Trophoblast cell (in vitro differentiated cells and primary cell): ENCODE results near the gene SET.

ENCODE experiments used
- DNase-seq, 2 donors: peaks; one replicate each; pipeline ENCODE4 v3.0.0-alpha.2; 2016
- H2AFZ ChIP-seq: 2 replicates; pipeline ENCODE4 v1.6.1; 2013; ENCODE audit warnings: low read length, moderate library complexity, mild to moderate bottlenecking; ENCODE audit not compliant: insufficient read depth, poor library complexity
- H2AK5ac ChIP-seq: 2 replicates; pipeline ENCODE4 v1.6.1; 2013; ENCODE audit warnings: mild to moderate bottlenecking, low read length
- H2BK120ac ChIP-seq: 2 replicates; pipeline ENCODE4 v1.6.1; 2013; ENCODE audit warnings: low read length, mild to moderate bottlenecking, moderate library complexity; ENCODE audit not compliant: insufficient read depth, poor library complexity
- H2BK12ac ChIP-seq: 2 replicates; pipeline ENCODE4 v1.6.1; 2013; ENCODE audit warnings: mild to moderate bottlenecking, low read length, moderate library complexity
- H2BK5ac ChIP-seq: 2 replicates; pipeline ENCODE4 v1.6.1; 2013; ENCODE audit warnings: low read length, low read depth, moderate library complexity, mild to moderate bottlenecking; ENCODE audit not compliant: poor library complexity
- H3K14ac ChIP-seq: 2 replicates; pipeline ENCODE4 v1.6.1; 2013; ENCODE audit warnings: mild to moderate bottlenecking, low read length
- H3K18ac ChIP-seq: 2 replicates; pipeline ENCODE4 v1.6.1; 2013; ENCODE audit warnings: mild to moderate bottlenecking, low read length
- H3K23ac ChIP-seq: 2 replicates; pipeline ENCODE4 v1.6.1; 2013; ENCODE audit warnings: low read length
- H3K27ac ChIP-seq: 2 replicates; pipeline ENCODE4 v1.5.1; 2013; ENCODE audit warnings: low read depth, mild to moderate bottlenecking, inconsistent platforms, low read length, moderate library complexity
- H3K27me3 ChIP-seq: 2 replicates; pipeline ENCODE4 v1.6.1; 2013; ENCODE audit warnings: inconsistent platforms, mild to moderate bottlenecking, low read length, moderate library complexity; ENCODE audit not compliant: insufficient read depth
- H3K36me3 ChIP-seq, 2 experiments: 1 replicate in 1 of 2; 2 replicates in 1 of 2; pipeline ENCODE4 v1.6.1; 2013; ENCODE audit warnings: low read length in 2 of 2, mild to moderate bottlenecking in 2 of 2, moderate library complexity in 1 of 2; ENCODE audit not compliant: insufficient read depth in 2 of 2, control insufficient read depth in 1 of 2
- H3K4ac ChIP-seq: 2 replicates; pipeline ENCODE4 v1.6.1; 2013; ENCODE audit warnings: low read depth, mild to moderate bottlenecking, low read length, moderate library complexity
- H3K4me1 ChIP-seq, 2 experiments: 1 replicate in 1 of 2; 2 replicates in 1 of 2; pipeline ENCODE4 v1.6.1; 2013; ENCODE audit warnings: low read length in 2 of 2, mild to moderate bottlenecking in 2 of 2, moderate library complexity in 1 of 2; ENCODE audit not compliant: insufficient read depth in 2 of 2, control insufficient read depth in 1 of 2
- H3K4me2 ChIP-seq: 2 replicates; pipeline ENCODE4 v1.6.1; 2013; ENCODE audit warnings: inconsistent platforms, mild to moderate bottlenecking, low read length, moderate library complexity
- H3K4me3 ChIP-seq: 2 replicates; pipeline ENCODE4 v1.5.1; 2013; ENCODE audit warnings: mild to moderate bottlenecking, low read depth, low read length, inconsistent platforms
- H3K79me1 ChIP-seq: one replicate; pipeline ENCODE4 v1.6.1; 2013; ENCODE audit warnings: low read length
- H3K79me2 ChIP-seq: 2 replicates; pipeline ENCODE4 v1.6.1; 2013; ENCODE audit warnings: low read length, mild to moderate bottlenecking; ENCODE audit not compliant: control insufficient read depth, insufficient read depth, poor library complexity
- H3K9ac ChIP-seq: 2 replicates; pipeline ENCODE4 v1.6.1; 2013; ENCODE audit warnings: mild to moderate bottlenecking, low read length
- H3K9me3 ChIP-seq: 2 replicates; pipeline ENCODE4 v1.6.1; 2013; ENCODE audit warnings: low read depth, mild to moderate bottlenecking, control low read depth, inconsistent platforms, low read length; ENCODE audit not compliant: insufficient read depth
- H4K12ac ChIP-seq: 2 replicates; pipeline ENCODE4 v1.6.1; 2013; ENCODE audit warnings: low read depth, mild to moderate bottlenecking, low read length, moderate library complexity
- H4K8ac ChIP-seq: 2 replicates; pipeline ENCODE4 v1.6.1; 2013; ENCODE audit warnings: low read depth, mild to moderate bottlenecking, low read length, moderate library complexity
- H4K91ac ChIP-seq: one replicate; pipeline ENCODE4 v1.6.1; 2013; ENCODE audit warnings: low read depth, mild to moderate bottlenecking, low read length, moderate library complexity
- WGBS: extraction: QIAGEN DNeasy Blood & Tissue Kit; methylation state at CpG from one replicate; pipeline ENCODE4 v1.1.7; 2013; ENCODE audit warnings: missing lambda C conversion rate; ENCODE audit not compliant: insufficient read length, insufficient coverage; ENCODE audit errors: extremely low coverage; 5-methylcytosine and 5-hydroxymethylcytosine counted together

Gene SET

DNA sequence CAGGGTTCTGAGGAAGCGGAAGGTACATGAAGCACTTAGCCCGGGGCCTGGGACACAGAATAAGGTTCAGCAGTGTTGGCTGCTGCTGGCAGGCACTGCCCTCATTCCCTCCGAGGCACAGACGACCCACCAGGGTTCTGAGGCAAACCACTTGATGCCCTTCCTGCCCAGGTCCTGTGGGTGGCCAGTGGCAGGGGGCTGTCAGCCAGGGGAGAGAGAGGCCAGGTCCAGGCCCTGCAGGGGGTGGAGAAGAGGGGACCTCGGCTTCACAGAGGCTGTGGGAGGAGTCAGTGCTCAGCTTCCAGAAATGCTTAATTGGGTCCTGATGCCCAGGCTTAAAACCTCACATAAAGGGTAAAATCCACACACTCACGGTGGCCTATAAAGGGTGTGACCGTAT, 39.3 kb downstream of the SET start:
- Histone ChIP-seq H3K4me2 (no peak overlapping the region), H3K79me1 (peaks cover 9% of the 10 kb centered on the region), H3K27ac (no peak overlapping the region), H4K8ac (no peak overlapping the region), H2AK5ac (no peak overlapping the region), H3K9me3 (no peaks in the 10 kb centered on the region), H3K4me1 (peaks cover 6 to 9% of the 10 kb centered on the region in 2 experiments), H2BK12ac (no peak overlapping the region), H3K14ac (no peak overlapping the region), H3K36me3 (peaks cover 15 to 20% of the 10 kb centered on the region in 2 experiments), H3K4ac (no peak overlapping the region), H3K79me2 (peaks cover 4% of the 10 kb centered on the region), H3K23ac (no peak overlapping the region), H4K91ac (no peak overlapping the region), H4K12ac (no peak overlapping the region), H2BK5ac (no peak overlapping the region), H3K27me3 (no peaks in the 10 kb centered on the region), H2AFZ (no peak overlapping the region), H3K18ac (no peak overlapping the region), H3K4me3 (no peak overlapping the region), H2BK120ac (no peak overlapping the region), H3K9ac (no peak overlapping the region)
- no peak for DNase-seq
- WGBS: no CpG with 5 or more reads among the region's 7 CpGs

DNA sequence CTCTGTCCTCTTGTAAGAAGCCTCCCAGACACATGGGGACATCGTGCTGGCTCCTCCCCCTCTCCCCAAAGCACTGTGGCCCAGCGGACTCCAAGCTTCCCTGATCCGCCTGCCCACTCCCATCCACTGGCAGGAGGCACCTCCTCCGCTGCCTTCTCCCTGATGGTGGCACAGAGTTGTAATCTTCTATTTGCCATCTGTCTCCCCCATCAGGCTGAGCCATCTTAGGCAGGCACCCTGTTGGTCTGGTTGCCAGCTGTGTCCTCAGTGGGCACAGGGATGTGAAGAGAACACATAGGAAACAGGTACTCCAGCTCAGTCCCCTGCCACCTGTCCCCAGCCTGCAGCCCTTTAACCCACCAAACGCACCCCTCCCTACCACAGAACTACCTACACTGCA, 40.3 kb downstream of the SET start:
- H3K79me2 ChIP-seq: no peaks in the 10 kb centered on the region
- H3K79me1 ChIP-seq: peaks cover 4% of the 10 kb centered on the region
- no peak overlapping the region for H2BK5ac ChIP-seq
- H3K4ac ChIP-seq: no peak overlapping the region
- peaks cover 15 to 20% of the 10 kb centered on the region in 2 experiments for H3K36me3 ChIP-seq
- H4K12ac ChIP-seq: no peak overlapping the region
- H2AK5ac ChIP-seq: no peak overlapping the region
- no peak overlapping the region for H3K4me3 ChIP-seq
- H2BK12ac ChIP-seq: no peak overlapping the region
- H3K27ac ChIP-seq: no peak overlapping the region
- H4K8ac ChIP-seq: no peak overlapping the region
- no peak overlapping the region for H3K9ac ChIP-seq
- no peaks in the 10 kb centered on the region for H3K27me3 ChIP-seq
- no peak for DNase-seq
- H3K4me1 ChIP-seq: peaks cover 4 to 7% of the 10 kb centered on the region in 2 experiments
- H3K14ac ChIP-seq: no peak overlapping the region
- no peaks in the 10 kb centered on the region for H3K9me3 ChIP-seq
- no CpG with 5 or more reads among the region's 5 CpGs for WGBS
- no peak overlapping the region for H2AFZ ChIP-seq
- no peak overlapping the region for H3K4me2 ChIP-seq
- no peak overlapping the region for H3K18ac ChIP-seq
- H3K23ac ChIP-seq: no peak overlapping the region
- H4K91ac ChIP-seq: no peak overlapping the region
- no peak overlapping the region for H2BK120ac ChIP-seq

DNA sequence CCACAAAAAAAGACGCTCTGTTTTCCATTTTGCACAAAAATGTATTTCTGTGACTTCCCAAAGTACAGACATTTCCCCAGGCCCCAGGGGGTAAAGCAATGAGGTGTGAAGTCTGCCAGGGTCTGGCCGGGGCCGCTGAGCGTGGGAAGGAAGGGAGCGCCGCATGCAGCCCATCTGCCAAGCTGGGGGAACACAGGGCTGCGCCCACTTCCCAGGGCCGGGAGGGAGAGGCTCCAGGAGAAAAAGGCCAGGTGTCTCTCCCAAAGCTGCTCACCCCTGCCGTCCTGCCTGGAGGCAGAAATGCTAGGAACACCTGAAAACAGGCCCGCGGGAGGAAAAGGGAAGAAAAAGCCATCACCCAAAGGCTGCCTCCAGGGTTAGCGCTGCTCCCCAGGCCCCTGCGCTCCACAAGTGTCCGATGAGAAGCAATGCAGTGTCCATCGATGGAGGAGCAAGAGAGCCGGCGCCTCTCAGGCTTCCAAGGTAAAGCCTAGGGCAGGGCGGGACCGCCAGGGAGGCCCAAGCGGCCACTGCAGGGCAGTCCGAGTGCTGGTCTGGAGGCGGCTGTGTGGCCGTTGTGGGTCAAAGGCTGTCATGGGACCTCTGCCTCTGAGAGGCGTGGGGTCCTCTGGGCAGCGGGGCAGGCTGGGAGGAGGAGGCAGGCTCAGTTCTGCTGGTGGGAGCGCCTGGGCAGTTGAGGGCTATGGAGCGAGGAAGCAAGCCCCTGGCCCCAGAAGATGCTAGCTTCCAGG, 40.9 kb downstream of the SET start:
- H4K8ac ChIP-seq: no peak overlapping the region
- no peak overlapping the region for H3K4me3 ChIP-seq
- peaks cover 15 to 23% of the 10 kb centered on the region in 2 experiments for H3K36me3 ChIP-seq
- H3K27me3 ChIP-seq: no peaks in the 10 kb centered on the region
- no peak overlapping the region for H4K91ac ChIP-seq
- no peak overlapping the region for H2BK120ac ChIP-seq
- no peaks in the 10 kb centered on the region for H3K9me3 ChIP-seq
- no peak overlapping the region for H2BK12ac ChIP-seq
- H3K23ac ChIP-seq: no peak overlapping the region
- H2BK5ac ChIP-seq: no peak overlapping the region
- H3K27ac ChIP-seq: no peak overlapping the region
- H3K79me1 ChIP-seq: no peaks in the 10 kb centered on the region
- no peak overlapping the region for H3K4ac ChIP-seq
- H4K12ac ChIP-seq: no peak overlapping the region
- no peak overlapping the region for H2AK5ac ChIP-seq
- no peak overlapping the region for H3K9ac ChIP-seq
- H3K14ac ChIP-seq: no peak overlapping the region
- no peak overlapping the region for H2AFZ ChIP-seq
- no CpG with 5 or more reads among the region's 27 CpGs for WGBS
- H3K79me2 ChIP-seq: no peaks in the 10 kb centered on the region
- DNase-seq: no peak
- H3K4me1 ChIP-seq: peaks cover 0 to 3% of the 10 kb centered on the region in 2 experiments
- no peak overlapping the region for H3K18ac ChIP-seq
- H3K4me2 ChIP-seq: no peak overlapping the region

DNA sequence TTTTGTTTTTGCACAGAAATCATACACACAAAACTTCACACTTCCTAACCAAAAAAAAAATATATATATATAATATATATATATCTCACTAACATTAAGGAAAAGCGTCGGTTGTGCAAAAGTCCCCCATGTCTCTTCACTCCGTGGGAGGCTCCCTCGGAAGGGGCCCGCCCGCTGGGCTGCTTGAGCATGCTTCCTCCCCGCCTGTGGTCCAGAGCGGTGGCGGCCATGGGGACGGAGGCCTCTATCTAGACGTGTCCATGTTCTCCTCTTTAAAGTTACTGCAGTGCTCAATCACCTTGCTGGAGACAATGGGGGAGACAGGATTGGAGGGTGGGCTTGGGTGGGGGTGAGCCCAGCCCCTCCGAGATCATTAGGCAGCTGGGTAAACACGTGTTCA, 42.1 kb downstream of the SET start:
- Histone ChIP-seq H2AFZ (no peak overlapping the region), H3K9me3 (no peaks in the 10 kb centered on the region), H3K79me2 (no peaks in the 10 kb centered on the region), H2BK120ac (no peak overlapping the region), H3K79me1 (no peaks in the 10 kb centered on the region), H3K27ac (no peak overlapping the region), H3K27me3 (no peaks in the 10 kb centered on the region), H4K8ac (no peak overlapping the region), H4K91ac (no peak overlapping the region), H3K23ac (no peak overlapping the region), H3K4me3 (no peak overlapping the region), H2BK12ac (no peak overlapping the region), H3K4me1 (peaks cover 0 to 3% of the 10 kb centered on the region in 2 experiments), H3K36me3 (peaks cover 15 to 25% of the 10 kb centered on the region in 2 experiments), H3K4ac (no peak overlapping the region), H4K12ac (no peak overlapping the region), H3K9ac (no peak overlapping the region), H3K14ac (no peak overlapping the region), H2BK5ac (no peak overlapping the region), H3K18ac (no peak overlapping the region), H3K4me2 (no peak overlapping the region), H2AK5ac (no peak overlapping the region)
- no CpG with 5 or more reads among the region's 13 CpGs for WGBS
- DNase-seq: no peak
